ENCODE measurements around the gene NXPH4. TPM values are rescaled to one million over a fixed set of nuclear protein-coding genes. Genes with fewer than 3 reads are reported as not detected.

The NXPH4 gene
- total RNA-seq, 2 donors from 2014 or later: 0.81 TPM; not detected in 1

DNA sequence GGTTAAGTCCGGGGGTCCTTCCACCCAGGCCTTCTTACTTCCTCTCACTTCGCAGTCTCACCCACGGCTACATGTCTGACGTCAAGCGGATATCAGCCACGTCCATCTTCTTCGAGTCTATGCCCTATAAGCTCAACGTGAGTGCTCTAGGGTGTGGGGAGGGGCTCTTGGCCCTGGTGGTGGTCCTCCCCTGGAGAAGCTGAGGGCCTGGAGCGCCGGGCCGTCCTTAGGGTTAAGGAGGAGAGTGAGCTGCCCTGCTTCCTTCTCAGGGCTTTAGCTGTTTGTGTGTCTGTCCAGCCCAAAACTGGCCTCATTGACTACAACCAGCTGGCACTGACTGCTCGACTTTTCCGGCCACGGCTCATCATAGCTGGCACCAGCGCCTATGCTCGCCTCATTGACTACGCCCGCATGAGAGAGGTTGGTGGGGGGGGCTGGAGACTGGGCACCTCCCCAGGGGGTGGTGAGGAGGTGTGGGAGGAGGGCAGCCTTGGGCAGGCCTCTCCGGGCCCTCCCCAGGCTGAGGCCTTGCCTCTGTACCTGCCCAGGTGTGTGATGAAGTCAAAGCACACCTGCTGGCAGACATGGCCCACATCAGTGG lies 15.7 kb downstream of the NXPH4 start:
- no peak for DNase-seq (ENCODE audit: low spot score)
- no peak overlapping the region for H3K27ac ChIP-seq
- TF ChIP-seq, protein P1, sequence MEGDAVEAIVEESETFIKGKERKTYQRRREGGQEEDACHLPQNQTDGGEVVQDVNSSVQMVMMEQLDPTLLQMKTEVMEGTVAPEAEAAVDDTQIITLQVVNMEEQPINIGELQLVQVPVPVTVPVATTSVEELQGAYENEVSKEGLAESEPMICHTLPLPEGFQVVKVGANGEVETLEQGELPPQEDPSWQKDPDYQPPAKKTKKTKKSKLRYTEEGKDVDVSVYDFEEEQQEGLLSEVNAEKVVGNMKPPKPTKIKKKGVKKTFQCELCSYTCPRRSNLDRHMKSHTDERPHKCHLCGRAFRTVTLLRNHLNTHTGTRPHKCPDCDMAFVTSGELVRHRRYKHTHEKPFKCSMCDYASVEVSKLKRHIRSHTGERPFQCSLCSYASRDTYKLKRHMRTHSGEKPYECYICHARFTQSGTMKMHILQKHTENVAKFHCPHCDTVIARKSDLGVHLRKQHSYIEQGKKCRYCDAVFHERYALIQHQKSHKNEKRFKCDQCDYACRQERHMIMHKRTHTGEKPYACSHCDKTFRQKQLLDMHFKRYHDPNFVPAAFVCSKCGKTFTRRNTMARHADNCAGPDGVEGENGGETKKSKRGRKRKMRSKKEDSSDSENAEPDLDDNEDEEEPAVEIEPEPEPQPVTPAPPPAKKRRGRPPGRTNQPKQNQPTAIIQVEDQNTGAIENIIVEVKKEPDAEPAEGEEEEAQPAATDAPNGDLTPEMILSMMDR (IDR thresholded peaks at IDR 0.05): no peak

DNA sequence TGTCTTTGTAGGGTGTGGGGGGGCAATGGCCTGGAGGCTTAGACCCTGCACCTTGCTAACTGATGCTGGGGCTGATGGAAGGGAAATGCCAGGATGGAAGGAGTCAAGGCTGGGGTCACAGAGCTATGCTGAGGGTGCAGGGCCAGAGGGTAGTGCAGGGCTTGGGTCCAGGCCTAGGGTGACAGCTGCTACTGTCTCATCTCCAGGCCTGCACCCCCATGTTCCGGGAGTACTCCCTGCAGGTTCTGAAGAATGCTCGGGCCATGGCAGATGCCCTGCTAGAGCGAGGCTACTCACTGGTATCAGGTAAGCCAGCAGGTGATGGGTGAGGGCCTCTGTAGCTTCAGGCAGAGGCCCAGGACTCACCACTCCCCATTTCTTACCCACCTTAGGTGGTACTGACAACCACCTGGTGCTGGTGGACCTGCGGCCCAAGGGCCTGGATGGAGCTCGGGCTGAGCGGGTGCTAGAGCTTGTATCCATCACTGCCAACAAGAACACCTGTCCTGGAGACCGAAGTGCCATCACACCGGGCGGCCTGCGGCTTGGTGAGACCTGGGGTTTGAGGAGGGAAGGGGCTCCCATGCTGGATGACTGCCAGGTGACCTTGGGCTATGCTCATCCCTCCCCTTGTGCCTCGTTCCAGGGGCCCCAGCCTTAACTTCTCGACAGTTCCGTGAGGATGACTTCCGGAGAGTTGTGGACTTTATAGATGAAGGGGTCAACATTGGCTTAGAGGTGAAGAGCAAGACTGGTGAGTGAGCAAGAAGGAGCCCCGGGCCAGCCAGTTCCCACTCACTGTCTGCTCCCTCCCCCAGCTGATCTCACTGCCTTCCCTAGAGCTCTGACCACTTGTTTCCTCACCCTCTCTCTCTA lies 17.0 kb downstream of the NXPH4 start:
- ATAC-seq (ENCODE audit: insufficient number of reproducible peaks, low FRiP score, low read depth) (no peak), DNase-seq (ENCODE audit: low spot score) (no peak)
- H3K4me1 ChIP-seq (ENCODE audit: control insufficient read depth in 1 of 2, low read depth in 2 of 2): peaks cover 15 to 33% of the 10 kb centered on the region in 2 donors
- H3K4me3 ChIP-seq: no peak overlapping the region
- H3K27ac ChIP-seq: no peak overlapping the region
- H3K9me3 ChIP-seq: no peaks in the 10 kb centered on the region
- H3K27me3 ChIP-seq (replicated peaks; ENCODE audit: insufficient read depth): no peaks in the 10 kb centered on the region
- TF ChIP-seq, protein P1 (IDR thresholded peaks at IDR 0.05): no peak
- H3K36me3 ChIP-seq: peaks cover 18% of the 10 kb centered on the region

More for the DNA sequence above, 15.7 kb downstream of the NXPH4 start:
- Histone ChIP-seq H3K27me3 (replicated peaks; ENCODE audit: insufficient read depth) (no peaks in the 10 kb centered on the region), H3K4me1 (ENCODE audit: control insufficient read depth in 1 of 2, low read depth in 2 of 2) (peaks cover 10 to 23% of the 10 kb centered on the region in 2 donors), H3K36me3 (peaks cover 18% of the 10 kb centered on the region), H3K9me3 (no peaks in the 10 kb centered on the region), H3K4me3 (no peak overlapping the region)
- ATAC-seq (ENCODE audit: insufficient number of reproducible peaks, low FRiP score, low read depth): no peak

DNA sequence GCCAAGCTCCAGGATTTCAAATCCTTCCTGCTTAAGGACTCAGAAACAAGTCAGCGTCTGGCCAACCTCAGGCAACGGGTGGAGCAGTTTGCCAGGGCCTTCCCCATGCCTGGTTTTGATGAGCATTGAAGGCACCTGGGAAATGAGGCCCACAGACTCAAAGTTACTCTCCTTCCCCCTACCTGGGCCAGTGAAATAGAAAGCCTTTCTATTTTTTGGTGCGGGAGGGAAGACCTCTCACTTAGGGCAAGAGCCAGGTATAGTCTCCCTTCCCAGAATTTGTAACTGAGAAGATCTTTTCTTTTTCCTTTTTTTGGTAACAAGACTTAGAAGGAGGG lies 17.6 kb downstream of the NXPH4 start:
- ATAC-seq (ENCODE audit: insufficient number of reproducible peaks, low FRiP score, low read depth) (no peak), DNase-seq (ENCODE audit: low spot score) (no peak)
- no peaks in the 10 kb centered on the region for H3K9me3 ChIP-seq
- H3K4me3 ChIP-seq: no peak overlapping the region
- peaks cover 13 to 33% of the 10 kb centered on the region in 2 donors for H3K4me1 ChIP-seq (ENCODE audit: control insufficient read depth in 1 of 2, low read depth in 2 of 2)
- H3K36me3 ChIP-seq: peaks cover 18% of the 10 kb centered on the region
- TF ChIP-seq, protein P1 (IDR thresholded peaks at IDR 0.05): no peak
- peak overlapping the region in 1 of 2 donors; percentile 67 for H3K27ac ChIP-seq
- no peaks in the 10 kb centered on the region for H3K27me3 ChIP-seq (replicated peaks; ENCODE audit: insufficient read depth)

DNA sequence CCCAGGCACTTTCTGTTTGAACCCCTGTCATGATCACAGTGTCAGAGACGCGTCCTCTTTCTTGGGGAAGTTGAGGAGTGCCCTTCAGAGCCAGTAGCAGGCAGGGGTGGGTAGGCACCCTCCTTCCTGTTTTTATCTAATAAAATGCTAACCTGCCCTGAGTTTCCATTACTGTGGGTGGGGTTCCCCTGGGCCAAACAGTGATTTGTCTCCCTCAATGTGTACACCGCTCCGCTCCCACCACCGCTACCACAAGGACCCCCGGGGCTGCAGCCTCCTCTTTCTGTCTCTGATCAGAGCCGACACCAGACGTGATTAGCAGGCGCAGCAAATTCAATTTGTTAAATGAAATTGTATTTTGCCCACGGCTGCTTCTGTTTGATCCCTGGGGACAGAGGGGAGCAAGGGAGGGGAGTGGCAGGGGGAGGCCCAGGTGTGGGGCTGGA lies 18.0 kb downstream of the NXPH4 start:
- ATAC-seq (ENCODE audit: insufficient number of reproducible peaks, low FRiP score, low read depth) (no peak), DNase-seq (ENCODE audit: low spot score) (no peak)
- Histone ChIP-seq H3K27ac (peak overlapping the region in 1 of 2 donors; percentile 67), H3K27me3 (replicated peaks; ENCODE audit: insufficient read depth) (no peaks in the 10 kb centered on the region), H3K4me3 (no peak overlapping the region), H3K9me3 (no peaks in the 10 kb centered on the region), H3K36me3 (peaks cover 18% of the 10 kb centered on the region), H3K4me1 (ENCODE audit: control insufficient read depth in 1 of 2, low read depth in 2 of 2) (peaks cover 12 to 35% of the 10 kb centered on the region in 2 donors)
- TF ChIP-seq, protein P1 (IDR thresholded peaks at IDR 0.05): no peak

DNA sequence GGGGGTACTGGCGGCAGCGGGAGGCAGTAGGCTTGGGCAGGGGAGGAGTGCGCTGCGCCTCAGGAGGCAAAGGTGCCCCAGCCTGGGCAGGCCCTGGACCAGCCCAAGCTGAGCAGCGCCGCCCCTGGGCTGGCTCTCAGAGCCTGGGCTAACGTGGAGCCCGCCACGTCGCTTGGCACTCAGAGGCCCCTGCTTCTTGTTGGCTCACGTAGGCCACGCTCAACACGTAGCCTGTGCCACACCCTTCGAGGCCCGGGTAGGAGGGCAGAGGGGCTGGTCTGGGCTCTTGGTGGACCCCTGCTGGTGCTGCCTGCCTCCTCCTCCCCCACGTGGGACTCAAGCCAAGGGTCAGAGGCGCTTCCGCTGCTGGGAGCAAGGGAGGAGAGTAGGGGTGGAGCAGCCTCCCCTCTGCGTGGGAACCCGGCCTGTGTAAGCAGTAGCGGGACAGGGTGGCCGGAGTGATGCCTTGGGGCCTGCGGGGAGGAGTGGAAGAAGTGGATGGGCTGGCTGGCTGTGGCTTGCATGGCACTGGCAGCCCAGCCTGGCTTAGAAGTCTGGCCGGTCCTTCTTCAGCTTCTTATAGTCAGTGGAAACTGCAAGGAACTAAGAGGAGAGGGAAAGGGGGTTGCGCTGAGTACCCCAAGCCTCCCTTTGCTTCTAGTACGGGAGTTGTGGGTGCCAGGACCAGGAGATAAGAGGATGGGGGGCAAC lies 18.6 kb downstream of the NXPH4 start:
- H3K36me3 ChIP-seq: peaks cover 18% of the 10 kb centered on the region
- DNase-seq (ENCODE audit: low spot score) (no peak), ATAC-seq (ENCODE audit: insufficient number of reproducible peaks, low FRiP score, low read depth) (no peak)
- peak overlapping the region; percentile 34 to 67 for H3K27ac ChIP-seq
- peaks cover 18 to 38% of the 10 kb centered on the region in 2 donors for H3K4me1 ChIP-seq (ENCODE audit: control insufficient read depth in 1 of 2, low read depth in 2 of 2)
- TF ChIP-seq, protein P1 (IDR thresholded peaks at IDR 0.05): no peak
- peak overlapping the region; percentile 47 for H3K4me3 ChIP-seq
- no peaks in the 10 kb centered on the region for H3K27me3 ChIP-seq (replicated peaks; ENCODE audit: insufficient read depth)
- no peaks in the 10 kb centered on the region for H3K9me3 ChIP-seq
